Measurements from ENCODE around the gene POLG. TPM values are rescaled to one million over a fixed set of nuclear protein-coding genes. Genes with fewer than 3 reads are reported as not detected.

POLG gene
- polyA plus RNA-seq, 1 donor (not counting 4 experiments of a cell fraction or from before 2014, with no cell fraction given) = 29.6 TPM

DNA sequence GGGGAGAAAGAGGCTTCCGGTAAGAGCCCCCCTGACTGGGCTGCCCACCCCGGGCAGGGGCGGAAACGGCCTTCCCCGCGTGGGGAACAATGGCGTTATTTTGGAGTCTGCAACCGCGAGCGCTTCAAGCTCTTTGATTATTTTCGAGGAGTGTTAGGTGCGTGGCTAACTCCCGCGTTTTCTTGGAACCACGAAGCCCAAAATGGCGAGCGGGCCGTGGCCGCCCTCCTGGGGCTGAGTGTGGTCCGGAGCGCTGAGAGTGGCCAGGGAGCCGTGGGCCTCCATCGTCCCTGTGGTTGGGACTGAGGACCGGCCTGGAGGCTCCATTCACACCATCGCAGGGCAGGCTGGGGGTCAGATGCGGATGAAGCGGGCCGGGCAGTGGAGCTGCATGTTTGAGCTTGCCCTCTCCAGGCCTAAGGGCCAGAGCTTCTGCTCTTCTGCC is 44.6 kb upstream of the POLG start:
- Histone ChIP-seq H3K9me3 (ENCODE audit: control insufficient read depth, low read depth, low read length) (no peaks in the 10 kb centered on the region), H3K27me3 (ENCODE audit: control insufficient read depth, extremely low read depth, insufficient read depth, low read length) (peaks cover 74% of the 10 kb centered on the region), H4K20me1 (ENCODE audit: control insufficient read depth, extremely low read depth, insufficient read depth, low read length) (peaks cover 7% of the 10 kb centered on the region), H3K4me1 (ENCODE audit: control insufficient read depth, extremely low read depth, insufficient read depth, low read length) (peaks cover 31% of the 10 kb centered on the region), H3K27ac (ENCODE audit: control insufficient read depth, insufficient read depth, low read length) (no peak overlapping the region), H3K4me3 (ENCODE audit: control insufficient read depth in 2 of 3, extremely low read depth in 1 of 3, insufficient read depth in 2 of 3, low read depth in 1 of 3, low read length in 3 of 3) (no peak overlapping the region), H3K79me2 (ENCODE audit: control insufficient read depth, insufficient read depth, low read length) (no peaks in the 10 kb centered on the region), H3K9ac (ENCODE audit: control insufficient read depth, extremely low read depth, insufficient read depth, low read length) (no peak overlapping the region), H3K9me1 (ENCODE audit: control insufficient read depth, extremely low read depth, insufficient read depth, low read length) (no peaks in the 10 kb centered on the region), H2AFZ (ENCODE audit: control insufficient read depth, low read length) (no peak overlapping the region), H3K36me3 (ENCODE audit: control insufficient read depth in 2 of 2, extremely low read depth in 1 of 2, insufficient read depth in 2 of 2, low read length in 2 of 2) (no peaks in the 10 kb centered on the region), H3K4me2 (ENCODE audit: control insufficient read depth, extremely low read depth, insufficient read depth, low read depth, low read length) (peak overlapping the region; percentile 50)
- dilution Hi-C loops (cut with MboI; ENCODE audit: extremely low pct_ligation_motif_present, low sequenced_read_pairs) = no loop called here
- no peak for TF ChIP-seq EZH2 (IDR thresholded peaks at IDR 0.05; ENCODE audit: low read length)
- no peak for TF ChIP-seq CTCF (optimal IDR thresholded peaks at IDR 0.05 in 1 of 3, IDR thresholded peaks at IDR 0.05 in 1 of 3, conservative IDR thresholded peaks at IDR 0.05 in 1 of 3; ENCODE audit: extremely low read depth in 1 of 3, insufficient read depth in 2 of 3, low read length in 3 of 3)
- FAIRE-seq (no peak), DNase-seq (ENCODE audit: low read depth, low spot score) (no peak)

DNA sequence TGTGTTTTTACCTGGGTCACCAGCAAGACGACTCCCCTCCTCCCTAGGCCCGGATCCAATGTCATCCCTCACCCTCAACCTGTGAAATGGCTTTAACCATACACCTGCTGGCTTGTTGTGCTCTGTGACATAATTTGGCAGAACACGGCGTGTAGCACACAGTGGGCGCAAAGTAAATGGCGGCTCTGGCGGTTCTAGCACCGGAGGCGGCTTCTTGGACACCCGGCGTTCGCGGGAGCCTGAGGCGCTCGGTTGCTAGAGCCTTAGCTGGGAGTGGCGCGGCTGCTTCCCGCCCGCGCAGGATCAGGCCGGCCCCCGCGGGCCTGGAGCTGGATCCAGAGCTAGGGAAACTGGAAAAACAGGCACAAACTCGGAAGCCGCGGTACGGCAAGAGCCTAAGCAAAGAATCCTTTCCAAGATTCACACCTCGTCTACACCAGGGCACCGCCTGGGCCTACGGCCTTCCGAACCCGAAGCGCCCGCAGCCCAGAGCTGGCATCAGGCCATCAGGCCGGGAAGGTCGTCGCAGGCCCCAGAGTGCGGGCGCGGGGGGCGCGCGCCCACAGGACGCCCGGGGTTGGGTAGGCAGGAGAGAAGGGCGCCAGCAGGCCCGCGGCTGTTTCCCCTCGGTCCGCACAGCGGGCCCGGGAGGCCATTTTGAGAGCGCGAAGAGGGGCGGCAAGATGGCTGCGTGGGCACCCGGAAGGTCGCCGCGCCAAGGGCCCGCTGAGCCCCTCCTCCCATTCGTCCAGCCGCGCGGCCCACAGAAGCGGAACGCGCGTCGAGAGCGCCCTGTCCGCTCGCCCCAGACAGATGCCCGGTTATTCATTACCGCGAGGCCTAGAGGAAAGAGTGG is 43.9 kb upstream of the POLG start:
- FAIRE-seq = no peak
- H3K36me3 ChIP-seq (ENCODE audit: control insufficient read depth in 2 of 2, extremely low read depth in 1 of 2, insufficient read depth in 2 of 2, low read length in 2 of 2) = no peaks in the 10 kb centered on the region
- DNase-seq (ENCODE audit: low read depth, low spot score) = no peak
- peak overlapping the region in 1 of 3 experiments; percentile 42 for H3K4me3 ChIP-seq (ENCODE audit: control insufficient read depth in 2 of 3, extremely low read depth in 1 of 3, insufficient read depth in 2 of 3, low read depth in 1 of 3, low read length in 3 of 3)
- H3K4me1 ChIP-seq (ENCODE audit: control insufficient read depth, extremely low read depth, insufficient read depth, low read length) = peaks cover 26% of the 10 kb centered on the region
- H3K9me3 ChIP-seq (ENCODE audit: control insufficient read depth, low read depth, low read length) = no peaks in the 10 kb centered on the region
- H3K9ac ChIP-seq (ENCODE audit: control insufficient read depth, extremely low read depth, insufficient read depth, low read length) = no peak overlapping the region
- H3K9me1 ChIP-seq (ENCODE audit: control insufficient read depth, extremely low read depth, insufficient read depth, low read length) = no peaks in the 10 kb centered on the region
- H3K4me2 ChIP-seq (ENCODE audit: control insufficient read depth, extremely low read depth, insufficient read depth, low read depth, low read length) = peak overlapping the region; percentile 71
- H3K27me3 ChIP-seq (ENCODE audit: control insufficient read depth, extremely low read depth, insufficient read depth, low read length) = peaks cover 72% of the 10 kb centered on the region
- no peak overlapping the region for H2AFZ ChIP-seq (ENCODE audit: control insufficient read depth, low read length)
- peaks cover 7% of the 10 kb centered on the region for H4K20me1 ChIP-seq (ENCODE audit: control insufficient read depth, extremely low read depth, insufficient read depth, low read length)
- TF ChIP-seq EZH2 (IDR thresholded peaks at IDR 0.05; ENCODE audit: low read length) = no peak
- no peak for TF ChIP-seq CTCF (optimal IDR thresholded peaks at IDR 0.05 in 1 of 3, IDR thresholded peaks at IDR 0.05 in 1 of 3, conservative IDR thresholded peaks at IDR 0.05 in 1 of 3; ENCODE audit: extremely low read depth in 1 of 3, insufficient read depth in 2 of 3, low read length in 3 of 3)
- no peak overlapping the region for H3K27ac ChIP-seq (ENCODE audit: control insufficient read depth, insufficient read depth, low read length)
- H3K79me2 ChIP-seq (ENCODE audit: control insufficient read depth, insufficient read depth, low read length) = no peaks in the 10 kb centered on the region
- dilution Hi-C loops (cut with MboI; ENCODE audit: extremely low pct_ligation_motif_present, low sequenced_read_pairs) = no loop called here
